Omental fat pad (tissue), 4 donors: ENCODE measurements around the gene SMARCAD1. TPM values are rescaled to one million over a fixed set of nuclear protein-coding genes. Genes with fewer than 3 reads are reported as not detected.
A peak's percentile ranks its signal among the peaks of the same experiment; 100 is the strongest.
"Not testable (repeated sequence)": the region's sequence is repeated elsewhere in the genome, so short reads cannot be mapped to it uniquely, and the experiment has no call there.

Experiments
- ATAC-seq: fragments of 150-250 bp; one replicate; pipeline ENCODE4 v1.9.1; 2016; ENCODE audit warnings: mild to moderate bottlenecking, moderate library complexity; ENCODE audit not compliant: low FRiP score
- DNase-seq: peaks from one replicate; pipeline ENCODE4 v3.0.0-alpha.2; 2019; ENCODE audit warnings: low spot score
- total RNA-seq, 4 donors: library from RNA; depleted of rRNA; stranded (reverse); fragments of >200 nt; gene quantifications; one replicate each; pipeline ENCODE4 v1.1.0, GENCODE V29; 2016
- TF ChIP-seq, protein P1 (sequence below), 3 donors: fragments of 450-650 bp; IDR thresholded peaks; one replicate each; pipeline ENCODE4 v1.5.1; 2016 to 2017; ENCODE audit warnings: antibody characterized with exemption in 3 of 3, mild to moderate bottlenecking in 3 of 3, moderate library complexity in 2 of 3

SMARCAD1 gene
- total RNA-seq, 4 donors from 2014 or later, result 16.6 to 31.7 (median 18.9) TPM

DNA sequence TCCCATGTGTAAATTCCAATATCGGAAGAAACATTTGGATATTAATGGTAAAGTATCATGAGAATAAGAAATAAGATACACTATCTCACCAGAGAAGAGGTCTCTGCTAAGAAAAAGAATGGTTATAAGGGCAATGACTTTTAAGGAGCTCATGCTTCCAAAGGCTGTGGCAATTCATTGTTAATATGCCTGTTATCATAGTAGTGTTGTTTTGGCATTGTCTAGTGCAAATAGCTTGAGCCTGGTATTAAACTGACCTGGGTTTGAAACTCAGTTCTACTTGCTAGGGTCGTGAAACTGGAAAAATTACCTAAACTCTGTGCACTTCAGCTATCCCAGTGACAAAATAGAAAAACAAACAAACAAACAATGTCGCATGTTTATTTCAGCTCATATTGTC, 126.2 kb downstream of the SMARCAD1 start:
- DNase-seq, result no peak
- no peak for ATAC-seq

DNA sequence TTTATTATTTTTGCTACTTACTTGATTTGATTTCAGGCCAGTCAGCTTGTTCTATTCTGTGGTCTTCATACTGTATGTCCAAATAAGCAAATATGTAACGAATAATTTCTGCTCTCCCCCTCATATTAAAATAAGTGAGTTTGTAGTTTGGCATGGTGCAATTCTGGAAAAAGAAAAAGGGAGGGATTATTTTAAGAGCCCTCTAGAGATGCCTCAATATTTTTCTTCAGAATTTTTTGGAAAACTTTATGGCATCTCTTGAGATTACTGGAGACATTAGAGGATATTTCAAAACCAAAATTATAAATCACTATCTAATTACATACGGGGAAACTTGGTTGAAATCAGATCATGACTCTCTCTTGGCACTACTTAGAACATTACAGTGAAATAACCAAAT, 126.8 kb downstream of the SMARCAD1 start:
- peak; percentile 58 for ATAC-seq
- DNase-seq, result no peak
- TF ChIP-seq, protein P1, sequence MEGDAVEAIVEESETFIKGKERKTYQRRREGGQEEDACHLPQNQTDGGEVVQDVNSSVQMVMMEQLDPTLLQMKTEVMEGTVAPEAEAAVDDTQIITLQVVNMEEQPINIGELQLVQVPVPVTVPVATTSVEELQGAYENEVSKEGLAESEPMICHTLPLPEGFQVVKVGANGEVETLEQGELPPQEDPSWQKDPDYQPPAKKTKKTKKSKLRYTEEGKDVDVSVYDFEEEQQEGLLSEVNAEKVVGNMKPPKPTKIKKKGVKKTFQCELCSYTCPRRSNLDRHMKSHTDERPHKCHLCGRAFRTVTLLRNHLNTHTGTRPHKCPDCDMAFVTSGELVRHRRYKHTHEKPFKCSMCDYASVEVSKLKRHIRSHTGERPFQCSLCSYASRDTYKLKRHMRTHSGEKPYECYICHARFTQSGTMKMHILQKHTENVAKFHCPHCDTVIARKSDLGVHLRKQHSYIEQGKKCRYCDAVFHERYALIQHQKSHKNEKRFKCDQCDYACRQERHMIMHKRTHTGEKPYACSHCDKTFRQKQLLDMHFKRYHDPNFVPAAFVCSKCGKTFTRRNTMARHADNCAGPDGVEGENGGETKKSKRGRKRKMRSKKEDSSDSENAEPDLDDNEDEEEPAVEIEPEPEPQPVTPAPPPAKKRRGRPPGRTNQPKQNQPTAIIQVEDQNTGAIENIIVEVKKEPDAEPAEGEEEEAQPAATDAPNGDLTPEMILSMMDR (IDR thresholded peaks at IDR 0.05), result no peak

More for the DNA sequence above, 126.2 kb downstream of the SMARCAD1 start:
- TF ChIP-seq, protein P1 (IDR thresholded peaks at IDR 0.05), result no peak

DNA sequence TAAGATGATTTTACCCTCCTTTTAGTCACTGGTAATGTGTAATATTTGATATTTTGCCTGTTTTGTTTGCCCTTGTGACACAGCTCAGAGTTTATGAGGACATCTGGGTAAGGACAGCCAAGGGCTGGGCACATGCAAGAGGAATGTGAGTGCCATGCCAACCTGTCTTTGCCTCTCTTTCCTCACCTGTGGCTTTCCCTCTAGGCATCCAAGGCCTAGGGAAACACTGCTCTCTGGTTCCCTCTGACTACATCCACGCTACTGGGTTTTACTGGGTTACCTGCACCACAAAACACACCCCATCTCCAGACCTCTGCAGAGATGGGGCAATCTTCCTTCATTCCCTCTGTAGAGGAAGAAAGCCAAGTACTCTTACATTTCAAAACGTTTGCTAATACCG, 127.3 kb downstream of the SMARCAD1 start:
- TF ChIP-seq, protein P1 (IDR thresholded peaks at IDR 0.05), result no peak
- DNase-seq (no peak), ATAC-seq (peak; percentile 38)

DNA sequence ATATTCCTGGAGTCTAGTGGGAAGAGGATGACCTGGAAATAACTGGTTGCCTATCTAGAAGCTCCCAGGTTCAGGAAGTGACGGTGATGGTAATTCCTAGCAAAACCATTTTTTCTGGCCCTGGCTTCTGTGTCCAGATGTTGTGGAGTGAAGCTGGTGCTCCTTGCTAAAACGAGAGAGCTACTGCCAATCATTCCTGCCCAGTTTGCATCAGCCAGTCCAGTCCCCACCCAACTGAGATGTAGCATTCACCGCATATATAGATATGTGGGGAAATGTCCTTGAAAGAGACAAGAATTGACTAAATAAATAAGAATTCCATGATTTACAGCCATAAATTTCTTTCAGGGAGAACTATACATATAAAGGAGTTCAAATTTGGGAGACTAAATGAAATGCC, 128.6 kb downstream of the SMARCAD1 start:
- no peak for ATAC-seq
- TF ChIP-seq, protein P1 (IDR thresholded peaks at IDR 0.05), result no peak
- no peak for DNase-seq

DNA sequence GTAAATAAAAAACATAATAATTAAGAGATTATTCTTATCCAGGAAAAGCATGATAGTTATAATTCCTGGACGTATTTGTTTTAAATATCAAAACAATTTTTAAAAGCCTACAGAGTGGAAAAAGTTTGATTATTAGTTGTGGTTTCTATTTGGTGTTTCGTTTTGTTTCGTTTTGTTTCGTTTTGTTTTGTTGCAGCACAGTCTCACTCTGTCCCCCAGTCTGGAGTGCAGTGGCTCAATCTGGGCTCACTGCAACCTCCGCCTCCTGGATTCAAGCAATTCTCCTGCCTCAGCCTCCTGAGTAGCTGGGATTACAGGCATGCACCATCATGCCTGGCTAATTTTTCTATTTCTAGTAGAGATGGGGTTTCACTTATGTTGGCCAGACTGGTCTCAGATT, 129.1 kb downstream of the SMARCAD1 start:
- DNase-seq, ATAC-seq: not testable (repeated sequence)

DNA sequence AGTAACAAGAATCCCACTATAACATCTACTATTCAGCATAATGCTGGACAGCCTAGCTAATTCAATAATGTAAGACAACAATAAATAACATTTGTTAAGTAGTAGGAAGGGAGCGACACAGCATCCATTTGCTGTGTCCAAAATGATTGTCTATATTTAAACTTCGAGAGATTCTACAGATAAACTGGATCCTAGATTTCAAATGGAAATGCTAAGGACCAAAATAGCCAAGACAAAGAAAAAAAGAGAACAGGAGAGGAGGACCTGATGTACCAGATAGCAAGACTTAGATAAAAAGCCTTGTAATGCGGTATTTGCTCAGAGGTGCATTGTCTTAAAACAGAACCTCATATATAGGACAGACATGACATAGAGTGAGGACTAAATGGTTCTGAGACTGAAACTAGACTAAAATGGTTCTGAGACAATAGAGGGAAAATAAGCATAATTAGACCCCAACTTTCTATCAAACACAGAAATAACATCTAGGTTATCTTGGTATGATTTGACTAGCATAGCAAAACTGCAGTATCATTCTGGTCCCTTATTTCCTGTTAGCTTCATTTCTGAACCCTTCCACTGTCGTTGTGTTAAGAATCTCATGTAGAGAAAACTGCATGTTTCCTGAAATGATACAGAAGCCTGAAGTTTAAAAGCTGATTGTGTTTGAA, 131.2 kb downstream of the SMARCAD1 start:
- ATAC-seq (no peak), DNase-seq (no peak)
- TF ChIP-seq, protein P1 (IDR thresholded peaks at IDR 0.05), result no peak

DNA sequence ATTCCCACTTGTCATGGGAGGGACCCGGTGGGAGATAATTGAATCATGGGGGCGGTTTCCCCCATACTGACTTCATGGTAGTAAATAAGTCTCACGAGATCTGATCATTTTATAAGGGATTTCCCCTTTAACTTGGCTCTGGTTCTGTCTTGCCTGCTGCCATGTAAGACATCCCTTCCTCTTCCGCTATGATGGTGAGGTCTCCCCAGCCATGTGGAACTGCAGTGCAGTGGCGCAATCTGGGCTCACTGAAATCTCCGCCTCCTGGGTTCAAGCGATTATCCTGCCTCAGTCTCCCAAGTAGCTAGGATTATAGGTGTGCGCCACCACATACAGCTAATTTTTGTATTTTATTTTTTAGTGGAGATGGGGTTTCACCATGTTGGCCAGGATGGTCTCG, 132.1 kb downstream of the SMARCAD1 start:
- no peak for DNase-seq
- TF ChIP-seq, protein P1 (IDR thresholded peaks at IDR 0.05), result no peak
- no peak for ATAC-seq

Other genes starting within 250 kb of the SMARCAD1 start
- 1 to 10 TPM; 2.8 to 3.9 (median 3.2) TPM for gene HPGDS, start 135.0 kb downstream of the SMARCAD1 start, total RNA-seq
- gene PDLIM5, start 244.1 kb downstream of the SMARCAD1 start, total RNA-seq, result 100 to 1,000 TPM; 119 to 168 (median 146) TPM